HK-2 (cell line): ENCODE measurements around the gene REN.

Experiments used
- DNase-seq: peaks from one replicate; pipeline ENCODE4 v3.0.0-alpha.2; 2018; ENCODE audit not compliant: unreplicated experiment

Gene REN

GRCh38 chr1:204154568-204155255 lies 11.4 kb downstream of the REN start:
- DNase-seq: no peak

DNA sequence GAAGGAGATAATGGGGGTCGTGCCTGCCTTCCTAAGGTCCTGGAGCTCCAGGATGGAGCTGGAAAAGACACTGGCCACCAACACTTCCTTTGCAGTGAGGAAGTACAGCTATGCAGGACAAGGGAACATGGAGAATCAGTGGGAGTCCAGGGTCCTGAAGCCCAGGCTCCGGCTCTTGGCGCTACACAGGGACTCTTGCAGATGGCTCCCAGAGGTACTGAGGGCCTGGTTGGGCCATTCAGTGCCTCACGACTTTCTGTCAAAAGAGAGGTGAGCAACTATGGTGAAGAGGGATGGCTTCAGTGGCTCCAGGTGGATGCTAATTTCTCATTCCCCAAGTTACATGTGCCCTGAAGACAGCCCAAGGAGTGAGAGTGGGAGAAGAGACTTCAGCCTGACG lies 12.5 kb downstream of the REN start:
- no peak for DNase-seq

- no peak for DNase-seq
Observed at GRCh38 chr1:204152310-204153044, 13.7 kb downstream of the REN start.

- peak; percentile 69 for DNase-seq
Observed at GRCh38 chr1:204151552-204152309, 14.4 kb downstream of the REN start, which contains the start of gene ETNK2. TSS of gene ETNK2 (minus strand) at chr1:204152044. CDS start at chr1:204151852, 192 bp downstream.

- DNase-seq: no peak
Observed at GRCh38 chr1:204150702-204151551, 15.2 kb downstream of the REN start.

DNA sequence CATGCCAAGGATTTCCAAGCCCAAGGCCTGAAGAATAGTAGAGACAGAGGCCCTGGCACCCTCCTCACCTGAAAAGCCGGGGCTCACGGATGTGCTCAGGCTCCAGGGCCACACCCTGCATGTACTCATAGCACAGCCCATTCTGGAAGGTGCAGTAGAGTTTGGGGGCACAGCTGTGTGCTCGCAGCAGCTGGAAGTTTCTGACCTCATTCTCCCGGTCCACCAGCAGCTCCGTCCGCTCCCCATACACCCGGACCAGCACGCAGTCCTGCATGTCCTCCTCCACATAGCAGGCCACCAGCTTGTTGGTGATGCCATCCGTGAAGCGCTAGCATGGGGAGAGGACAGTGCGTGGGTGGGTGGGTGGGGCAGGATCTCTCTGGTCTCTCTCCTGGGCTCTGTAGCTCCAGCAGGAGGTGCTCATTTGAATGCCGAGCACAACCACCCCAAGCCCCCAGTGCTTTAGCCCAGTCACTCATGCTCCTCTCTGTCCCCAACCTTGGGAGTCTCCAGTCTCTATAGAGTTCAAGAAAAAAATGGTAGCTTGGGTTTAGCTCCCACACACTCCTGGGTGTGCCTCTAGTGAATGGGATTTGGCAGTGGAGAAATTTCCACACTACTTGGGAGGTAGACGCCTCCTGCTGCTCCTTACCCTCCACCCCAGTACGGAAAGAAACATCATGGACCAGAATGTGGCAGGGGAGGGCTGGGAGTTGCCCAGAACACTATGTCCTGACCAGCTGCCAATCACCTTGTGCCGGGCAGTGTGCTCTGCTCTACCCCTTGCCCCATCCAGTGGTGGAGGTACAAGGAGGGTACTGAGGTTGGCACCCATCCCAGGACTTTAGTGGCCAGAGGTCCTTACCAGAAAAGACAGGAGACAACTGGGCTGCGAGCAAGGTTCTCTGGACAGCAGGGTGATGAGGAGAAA lies 16.2 kb downstream of the REN start:
- no peak for DNase-seq

DNA sequence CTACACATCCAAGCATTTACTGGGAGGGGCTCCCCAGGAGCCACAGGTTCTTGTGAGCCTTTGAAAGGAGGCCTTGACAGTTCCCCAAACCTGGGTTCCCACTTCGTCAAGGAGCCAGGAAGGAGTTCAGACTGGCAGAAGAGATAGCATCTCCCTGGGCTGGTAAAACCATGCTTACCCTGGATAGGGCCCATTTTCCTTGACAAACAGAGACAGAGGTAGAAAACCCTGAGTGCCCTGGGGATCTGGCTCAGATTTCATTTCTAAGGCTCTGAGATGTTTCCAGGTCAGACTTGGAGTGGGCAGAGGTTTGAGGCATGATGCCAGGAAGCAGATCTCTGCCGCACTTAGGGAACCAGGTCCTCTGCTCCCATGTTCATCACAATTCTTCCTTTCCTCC lies 17.0 kb downstream of the REN start:
- no peak for DNase-seq

DNA sequence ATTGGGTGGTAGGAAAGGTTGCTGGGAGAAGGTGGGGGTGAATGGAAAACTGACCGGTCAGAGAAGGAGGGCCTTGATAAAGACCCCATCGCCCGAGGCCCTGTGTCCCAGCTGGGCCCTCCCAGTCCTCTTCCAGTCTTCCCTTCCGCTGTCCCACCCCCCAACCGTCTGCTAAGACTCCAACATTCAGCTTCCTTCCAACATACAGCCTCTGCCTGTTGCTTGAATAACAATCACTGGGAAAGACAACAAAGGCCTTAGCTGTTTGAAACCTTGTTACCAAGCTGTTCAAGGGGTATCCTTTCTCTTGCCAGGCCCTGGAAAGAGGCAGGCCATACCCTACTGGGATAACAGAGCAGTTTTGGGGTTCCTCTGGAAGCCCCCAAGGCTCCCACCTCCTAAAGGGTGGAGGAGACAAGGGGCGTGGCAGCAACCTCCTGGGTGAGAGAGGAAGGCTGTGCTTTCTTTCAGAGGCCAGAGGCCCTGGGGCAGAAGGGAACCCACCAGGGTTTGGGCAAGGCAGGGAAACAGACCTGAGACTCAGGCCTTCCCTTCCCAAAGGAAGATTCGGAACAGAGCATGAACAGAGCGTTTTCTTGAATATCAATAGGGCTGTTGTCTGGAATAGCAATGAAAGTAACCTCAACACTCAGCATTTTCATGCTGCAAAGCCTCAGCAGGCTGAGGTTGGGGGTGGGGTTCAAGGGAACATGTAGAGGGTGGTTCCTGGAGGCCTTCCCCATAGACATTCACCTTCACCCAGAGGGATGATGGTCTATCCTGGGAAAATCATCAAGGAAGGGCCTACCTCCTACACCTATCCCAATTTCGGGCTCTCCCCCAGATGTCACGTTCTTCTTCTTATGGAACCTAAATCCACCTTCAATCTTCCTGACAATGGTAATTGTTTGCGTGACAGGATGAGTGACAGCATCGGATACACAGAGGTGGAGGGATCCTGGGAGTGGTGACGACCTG lies 18.4 kb downstream of the REN start:
- no peak for DNase-seq

DNA sequence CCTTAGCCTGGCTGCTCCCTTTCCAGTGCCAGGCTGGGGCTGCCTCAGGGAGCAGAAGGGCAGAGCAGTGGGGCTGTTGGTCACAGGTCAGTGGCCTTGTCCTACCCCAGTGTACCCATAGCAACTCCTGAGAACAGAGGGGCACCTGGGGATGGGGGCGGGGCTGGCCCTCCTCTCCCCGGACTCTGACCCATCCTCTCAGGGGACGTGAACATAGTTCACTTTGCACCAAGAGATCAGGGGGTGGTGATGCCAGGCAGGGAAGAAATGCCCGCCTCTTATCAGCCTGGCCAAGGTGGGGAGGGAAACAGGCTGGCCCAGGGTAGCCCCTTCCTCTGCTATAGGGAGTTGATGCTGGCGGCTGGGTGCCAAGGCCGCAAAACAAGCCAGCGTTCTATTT lies 19.2 kb downstream of the REN start:
- no peak for DNase-seq

GRCh38 chr1:204146309-204146708 lies 19.8 kb downstream of the REN start:
- no peak for DNase-seq

DNA sequence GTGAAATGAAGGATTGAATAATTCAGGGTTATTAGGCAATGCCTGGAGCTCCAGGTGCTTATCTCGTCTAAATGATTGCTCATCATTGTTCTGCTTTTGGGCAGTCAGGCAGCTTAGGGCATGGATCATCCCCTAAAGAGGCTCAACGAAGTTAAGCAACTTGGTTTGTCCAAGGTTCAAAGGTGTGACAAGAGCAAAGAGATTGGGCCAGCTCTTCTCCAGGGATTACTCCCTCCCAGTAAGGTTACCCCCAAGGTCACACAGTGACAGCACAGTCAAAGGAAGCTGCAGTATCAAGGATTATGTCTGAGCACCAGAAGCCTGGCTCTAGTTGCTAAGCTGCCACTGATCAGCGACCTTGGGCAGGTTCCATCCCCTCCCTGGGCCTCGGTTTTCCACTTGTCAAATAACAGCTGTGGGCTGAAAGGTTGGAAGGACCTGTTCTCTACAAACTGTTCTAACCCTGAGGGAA lies 21.1 kb downstream of the REN start:
- no peak for DNase-seq

GRCh38 chr1:204143276-204144041 lies 22.7 kb downstream of the REN start:
- DNase-seq: no peak

- DNase-seq: no peak
Observed at GRCh38 chr1:204142032-204142974, 23.8 kb downstream of the REN start.

DNA sequence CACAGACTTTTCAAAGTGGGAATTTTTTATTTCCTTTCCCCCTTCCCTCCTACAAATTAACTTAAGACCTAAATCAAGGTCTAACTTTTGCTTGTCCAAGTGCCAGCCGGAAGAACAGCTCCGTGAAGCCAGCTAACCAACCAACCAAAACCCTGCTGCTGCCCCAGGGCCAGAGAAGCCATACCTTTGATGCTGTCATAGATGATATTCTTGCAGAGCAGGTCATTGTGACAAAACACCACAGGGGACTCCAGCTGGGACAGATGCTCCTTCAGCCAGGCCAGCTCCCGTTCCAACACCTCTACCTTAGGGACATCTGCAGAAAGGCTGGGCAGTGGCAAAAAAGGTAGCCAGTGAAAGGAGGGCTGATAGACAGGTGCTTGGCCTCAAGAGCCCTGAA lies 25.0 kb downstream of the REN start:
- no peak for DNase-seq

DNA sequence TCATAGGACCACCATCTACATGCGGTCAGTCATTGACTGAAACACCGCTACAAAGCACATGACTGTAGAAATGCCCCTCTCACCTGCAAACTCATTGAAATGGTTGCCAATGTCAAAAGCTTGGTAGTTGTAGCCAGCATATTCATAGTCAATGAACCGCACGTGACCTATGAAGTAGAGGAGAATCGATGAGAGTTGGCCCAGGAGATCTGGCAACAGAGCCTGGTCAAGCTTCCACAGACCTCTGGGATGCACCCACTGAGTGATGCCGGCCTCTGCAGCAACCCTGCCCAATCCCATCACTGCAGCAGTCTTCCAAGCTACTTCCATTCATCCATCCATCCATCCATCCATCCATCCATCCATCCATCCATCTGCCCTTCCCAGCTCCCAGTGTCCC lies 26.2 kb downstream of the REN start:
- DNase-seq: no peak

DNA sequence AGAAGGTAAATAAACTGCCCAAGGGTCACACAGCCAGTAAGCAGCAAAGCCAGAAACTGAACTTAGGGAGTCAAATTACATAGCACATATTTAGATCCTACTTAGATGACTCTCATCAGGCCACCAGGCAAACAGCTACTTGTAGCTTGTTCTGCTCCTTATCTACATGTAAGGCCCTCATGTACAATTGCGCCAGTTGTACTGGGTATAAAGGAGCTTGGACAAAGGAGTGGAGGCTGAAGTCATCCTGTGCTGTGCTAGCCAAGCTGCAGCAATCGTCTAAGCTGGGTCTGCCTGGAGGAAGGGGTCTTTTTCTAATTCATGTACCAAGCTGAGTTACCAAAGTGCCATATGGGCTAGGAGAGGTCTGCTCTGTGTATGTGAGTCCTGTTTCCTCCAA lies 27.0 kb downstream of the REN start:
- DNase-seq: no peak

DNA sequence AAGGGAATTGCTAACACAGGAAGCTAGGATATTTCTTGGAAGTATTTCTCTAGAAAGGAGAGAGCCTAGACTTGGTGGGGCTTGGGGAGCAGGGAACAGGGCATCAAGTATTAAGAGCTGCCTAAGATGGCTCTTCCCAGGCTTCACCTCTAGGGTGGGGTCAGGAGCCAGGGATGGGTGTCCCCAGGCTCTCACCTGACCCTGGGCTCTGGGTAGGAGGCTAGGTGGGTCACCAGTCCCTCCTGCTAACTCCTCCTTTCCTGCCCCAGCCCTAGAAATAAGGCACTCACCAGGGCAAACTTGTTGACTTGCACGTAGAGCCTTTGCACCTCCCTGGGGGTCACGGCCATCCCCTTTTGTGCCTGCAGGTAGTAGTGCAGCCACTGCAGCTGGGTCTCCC lies 29.3 kb downstream of the REN start:
- DNase-seq: no peak
